Spleen (tissue), 11 donors: ENCODE measurements around the gene SF3A1. TPM values are rescaled to one million over a fixed set of nuclear protein-coding genes. Genes with fewer than 3 reads are reported as not detected.

Experiments
- DNase-seq: peaks from one replicate; pipeline ENCODE4 v3.0.0-alpha.2; 2020
- H3K27ac ChIP-seq, 8 donors: fragments of 200-600 bp; sonication (generic) in 7 of 8; 1 replicate in 4 of 8; 2 replicates in 4 of 8; pipeline versions ENCODE4 v1.5.0 to v1.8.0; 2016 to 2021; ENCODE audit warnings: inconsistent platforms in 4 of 8, mild to moderate bottlenecking in 4 of 8, moderate library complexity in 1 of 8
- H3K27me3 ChIP-seq, 7 donors: fragments of 200-600 bp; sonication (generic) in 6 of 7; replicated peaks in 1 of 7; 1 replicate in 4 of 7; 2 replicates in 3 of 7; pipeline versions ENCODE4 v1.5.0 to v1.8.0; 2016 to 2021; ENCODE audit warnings: inconsistent platforms in 3 of 7, mild to moderate bottlenecking in 1 of 7
- H3K36me3 ChIP-seq, 6 donors: fragments of 200-600 bp; sonication (generic) in 5 of 6; 1 replicate in 4 of 6; 2 replicates in 2 of 6; pipeline versions ENCODE4 v1.5.0 to v1.8.0; 2016 to 2021; ENCODE audit warnings: inconsistent platforms in 2 of 6
- H3K4me1 ChIP-seq, 6 donors: fragments of 200-600 bp; sonication (generic) in 5 of 6; 1 replicate in 3 of 6; 2 replicates in 3 of 6; pipeline versions ENCODE4 v1.5.0 to v1.8.0; 2016 to 2021; ENCODE audit warnings: inconsistent platforms in 3 of 6
- H3K4me3 ChIP-seq, 8 donors: fragments of 200-600 bp; sonication (generic) in 7 of 8; 1 replicate in 4 of 8; 2 replicates in 4 of 8; pipeline versions ENCODE4 v1.5.0 to v1.8.0; 2016 to 2021; ENCODE audit warnings: inconsistent platforms in 4 of 8, mild to moderate bottlenecking in 4 of 8, moderate library complexity in 2 of 8
- H3K9me3 ChIP-seq, 8 donors: fragments of 200-600 bp; sonication (generic) in 7 of 8; 1 replicate in 4 of 8; 2 replicates in 4 of 8; pipeline versions ENCODE4 v1.5.0 to v1.8.0; 2016 to 2021; ENCODE audit warnings: inconsistent platforms in 4 of 8
- POLR2A ChIP-seq, 3 donors: fragments of 450-650 bp; IDR thresholded peaks; one replicate each; pipeline ENCODE4 v1.5.1; 2017; ENCODE audit warnings: antibody characterized with exemption in 3 of 3, mild to moderate bottlenecking in 1 of 3
- POLR2AphosphoS5 ChIP-seq, 3 donors: sonication (generic); formaldehyde crosslinking; IDR thresholded peaks; one replicate each; pipeline ENCODE4 v1.5.1; 2017; ENCODE audit warnings: antibody characterized with exemption in 3 of 3
- WGBS, 5 donors: extraction: QIAGEN DNeasy Blood & Tissue Kit in 3 of 5; methylation state at CpG; one replicate each; pipeline versions ENCODE4 v1.1.5 to v1.1.7; 2013 to 2018; 5-methylcytosine and 5-hydroxymethylcytosine counted together
- intact Hi-C: fragments of 100-400 bp; cut with DNase I; formaldehyde crosslinking; loops from one replicate; pipeline ENCODE4 v1.15.0; 2023; ENCODE audit warnings: low total_unique reads
- polyA plus RNA-seq, 3 donors: library from polyadenylated mRNA; stranded (reverse); fragments of 200-250 nt; gene quantifications; one replicate each; pipeline ENCODE4 v1.2.1, GENCODE V29; 2013
- total RNA-seq, 7 donors: library from RNA; depleted of rRNA in 3 of 7; stranded (reverse); fragments of >200 nt in 3 of 7; fragmentation: NEBNext Ultra II Directional in 4 of 7; extraction: Animal tissue kit (Norgen Biotek cat#: 25700) in 4 of 7; gene quantifications; one replicate each; pipeline versions ENCODE4 v1.1.0 to v1.2.1, GENCODE V29; 2016 to 2021
- TF ChIP-seq, protein P1 (sequence below), 11 experiments: fragments of 200-600 bp in 7 of 11; fragments of 450-650 bp in 4 of 11; sonication (generic) in 4 of 11; IDR thresholded peaks in 8 of 11; conservative IDR thresholded peaks in 3 of 11; 1 replicate in 7 of 11; 2 replicates in 4 of 11; pipeline versions ENCODE4 v1.4.0 to v1.8.0; 2016 to 2021; ENCODE audit warnings: antibody characterized with exemption in 11 of 11, inconsistent platforms in 4 of 11, mild to moderate bottlenecking in 1 of 11
- donor health status: healthy with polysubstance abuse.
- donor health status: DM: no; HTN: no; CAD: no; lungs with moderate emphysema.
- donor health status: DM: no; HTN: no; CAD: no.
- donor health status: Bipolar disorder and iron deficiency.
- donor health status: healthy.
- donor health status: DM: no; HTN: no; CAD: no.
- donor health status: DM: yes; HTN: yes; CAD: no.

Gene SF3A1
- total and polyA plus RNA-seq, 10 donors, result 14.9 to 223 (median 175) TPM

DNA sequence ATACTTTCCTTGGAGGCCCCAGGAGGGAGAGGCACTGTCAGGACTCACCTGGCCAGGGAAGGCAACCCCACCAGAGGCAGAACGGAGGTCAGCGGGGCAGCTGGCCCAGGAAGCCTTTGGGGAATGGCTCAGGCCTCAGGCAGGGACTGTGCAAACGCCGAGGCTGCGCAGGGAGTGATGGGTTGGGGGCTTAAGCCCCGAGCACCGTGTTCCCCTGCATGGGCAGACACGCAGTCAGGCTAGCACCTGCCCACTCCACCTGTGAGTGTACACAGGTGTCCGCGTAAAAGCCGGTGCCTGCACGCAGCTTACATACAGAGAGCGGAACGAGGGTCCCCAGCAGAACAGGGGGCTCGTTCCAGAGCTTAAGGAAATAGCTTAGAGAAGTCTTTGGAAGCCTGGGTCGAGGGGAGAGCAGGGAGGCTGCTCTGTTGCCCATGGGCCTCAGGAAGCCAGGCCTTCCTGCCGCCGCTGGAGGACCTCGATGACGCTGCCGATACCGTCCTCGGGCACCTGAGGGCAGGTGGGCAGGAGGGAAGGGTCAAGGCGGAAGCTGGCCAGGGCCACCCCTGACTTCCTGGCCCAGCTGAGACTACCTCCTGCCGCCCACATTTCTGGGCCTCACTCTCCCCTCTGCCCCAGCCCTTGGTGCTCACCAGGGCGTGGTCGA is 71.4 kb downstream of the SF3A1 start:
- TF ChIP-seq, protein P1, sequence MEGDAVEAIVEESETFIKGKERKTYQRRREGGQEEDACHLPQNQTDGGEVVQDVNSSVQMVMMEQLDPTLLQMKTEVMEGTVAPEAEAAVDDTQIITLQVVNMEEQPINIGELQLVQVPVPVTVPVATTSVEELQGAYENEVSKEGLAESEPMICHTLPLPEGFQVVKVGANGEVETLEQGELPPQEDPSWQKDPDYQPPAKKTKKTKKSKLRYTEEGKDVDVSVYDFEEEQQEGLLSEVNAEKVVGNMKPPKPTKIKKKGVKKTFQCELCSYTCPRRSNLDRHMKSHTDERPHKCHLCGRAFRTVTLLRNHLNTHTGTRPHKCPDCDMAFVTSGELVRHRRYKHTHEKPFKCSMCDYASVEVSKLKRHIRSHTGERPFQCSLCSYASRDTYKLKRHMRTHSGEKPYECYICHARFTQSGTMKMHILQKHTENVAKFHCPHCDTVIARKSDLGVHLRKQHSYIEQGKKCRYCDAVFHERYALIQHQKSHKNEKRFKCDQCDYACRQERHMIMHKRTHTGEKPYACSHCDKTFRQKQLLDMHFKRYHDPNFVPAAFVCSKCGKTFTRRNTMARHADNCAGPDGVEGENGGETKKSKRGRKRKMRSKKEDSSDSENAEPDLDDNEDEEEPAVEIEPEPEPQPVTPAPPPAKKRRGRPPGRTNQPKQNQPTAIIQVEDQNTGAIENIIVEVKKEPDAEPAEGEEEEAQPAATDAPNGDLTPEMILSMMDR (IDR thresholded peaks at IDR 0.05 in 8 of 11, conservative IDR thresholded peaks at IDR 0.05 in 3 of 11), result no peak
- no peak for TF ChIP-seq POLR2A (IDR thresholded peaks at IDR 0.05)
- TF ChIP-seq POLR2AphosphoS5 (IDR thresholded peaks at IDR 0.05), result no peak
- Histone ChIP-seq H3K36me3 (peaks cover 0 to 30% (median 10%) of the 10 kb centered on the region in 6 donors), H3K4me3 (no peak overlapping the region), H3K27me3 (no peaks in the 10 kb centered on the region), H3K4me1 (peaks cover 15 to 61% (median 43%) of the 10 kb centered on the region in 6 donors), H3K9me3 (no peaks in the 10 kb centered on the region), H3K27ac (no peak overlapping the region)
- WGBS, 5 donors, result 84 to 94% (median 91%) methylated on average over 23 to 27 of the region's 27 CpGs
- intact Hi-C loops, result loop anchor here (5.0 to 10.0 kb wide), 2 partner anchors 102 to 181 kb away; partner anchors contain the start of gene RNF215
- no peak for DNase-seq

GRCh38 chr22:30284666-30285065 is 72.0 kb downstream of the SF3A1 start:
- Histone ChIP-seq H3K4me3 (no peak overlapping the region), H3K27me3 (peaks cover 0 to 5% (median 0%) of the 10 kb centered on the region in 7 donors), H3K4me1 (peaks cover 10 to 61% (median 40%) of the 10 kb centered on the region in 6 donors), H3K27ac (no peak overlapping the region), H3K9me3 (no peaks in the 10 kb centered on the region), H3K36me3 (peaks cover 0 to 30% (median 10%) of the 10 kb centered on the region in 6 donors)
- intact Hi-C loops, result loop anchor here (5.0 to 10.0 kb wide), 2 partner anchors 103 to 180 kb away; partner anchors contain the start of gene RNF215
- WGBS, 5 donors, result 76 to 96% (median 85%) methylated on average over 4 of the region's 4 CpGs
- TF ChIP-seq, protein P1 (IDR thresholded peaks at IDR 0.05 in 8 of 11, conservative IDR thresholded peaks at IDR 0.05 in 3 of 11), result no peak
- TF ChIP-seq POLR2A (IDR thresholded peaks at IDR 0.05) (no peak), POLR2AphosphoS5 (IDR thresholded peaks at IDR 0.05) (no peak)
- no peak for DNase-seq

DNA sequence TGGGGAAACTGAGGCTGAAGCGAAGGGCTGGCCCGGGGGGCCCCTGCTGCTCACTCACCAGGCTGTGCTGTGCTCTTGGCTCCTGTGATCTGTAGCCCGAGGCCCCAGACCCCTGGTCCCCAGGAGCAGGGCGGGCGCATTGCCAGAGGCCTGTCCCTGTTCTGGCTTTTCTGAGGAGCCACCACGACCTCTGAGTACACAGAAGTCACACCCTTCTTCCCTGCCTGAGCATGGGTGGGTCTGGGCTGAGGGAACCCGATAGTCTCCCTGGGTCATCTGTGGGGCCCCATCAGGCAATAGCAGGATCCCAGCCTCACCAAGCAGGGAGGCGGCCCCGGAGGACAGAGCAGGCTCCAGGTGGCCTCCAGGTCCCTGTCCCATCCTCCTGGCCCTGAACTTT is 72.5 kb downstream of the SF3A1 start:
- intact Hi-C loops, result loop anchor here (10.0 kb wide), 1 partner anchor 179 kb away; no protein-coding TSS in a partner anchor
- TF ChIP-seq POLR2A (IDR thresholded peaks at IDR 0.05), result no peak
- TF ChIP-seq, protein P1 (IDR thresholded peaks at IDR 0.05 in 8 of 11, conservative IDR thresholded peaks at IDR 0.05 in 3 of 11), result no peak
- TF ChIP-seq POLR2AphosphoS5 (IDR thresholded peaks at IDR 0.05), result no peak
- Histone ChIP-seq H3K9me3 (no peaks in the 10 kb centered on the region), H3K27ac (no peak overlapping the region), H3K36me3 (peaks cover 0 to 30% (median 10%) of the 10 kb centered on the region in 6 donors), H3K4me3 (no peak overlapping the region), H3K4me1 (peaks cover 13 to 61% (median 43%) of the 10 kb centered on the region in 6 donors), H3K27me3 (peaks cover 0 to 10% (median 0%) of the 10 kb centered on the region in 7 donors)
- WGBS, 5 donors, result 84 to 94% (median 91%) methylated on average over 5 to 9 of the region's 9 CpGs
- DNase-seq, result no peak

GRCh38 chr22:30283342-30283741 is 73.4 kb downstream of the SF3A1 start:
- no peak overlapping the region for H3K27ac ChIP-seq
- H3K4me3 ChIP-seq, result no peak overlapping the region
- TF ChIP-seq POLR2AphosphoS5 (IDR thresholded peaks at IDR 0.05) (no peak), POLR2A (IDR thresholded peaks at IDR 0.05) (no peak)
- TF ChIP-seq, protein P1 (IDR thresholded peaks at IDR 0.05 in 8 of 11, conservative IDR thresholded peaks at IDR 0.05 in 3 of 11), result no peak
- peaks cover 9 to 61% (median 42%) of the 10 kb centered on the region in 6 donors for H3K4me1 ChIP-seq
- no peak for DNase-seq
- intact Hi-C loops, result loop anchor here (10.0 kb wide), 1 partner anchor 179 kb away; no protein-coding TSS in a partner anchor
- 75 to 88% (median 79%) methylated on average over 3 to 4 of the region's 4 CpGs for WGBS, 5 donors
- peaks cover 0 to 30% (median 10%) of the 10 kb centered on the region in 6 donors for H3K36me3 ChIP-seq
- peaks cover 0 to 13% (median 0%) of the 10 kb centered on the region in 7 donors for H3K27me3 ChIP-seq
- no peaks in the 10 kb centered on the region for H3K9me3 ChIP-seq
